Activated CD4-positive, alpha-beta T cell treated with anti-CD3 and anti-CD28 coated beads, Interleukin-2, Interleukin-6, amounts not matched to agents 100 ng/mL and 50 ng/mL, durations not matched to agents 16 hours and 8 hours (primary cell): ENCODE measurements around the gene RPL22.

Source experiments
- DNase-seq: peaks from one replicate; pipeline ENCODE4 v3.0.0-alpha.2; 2020

The RPL22 gene

GRCh38 chr1:6199298-6200187 is at the start of gene RPL22:
TSS of gene RPL22 (minus strand) at chr1:6199595. CDS start at chr1:6199573, 22 bp downstream.
- DNase-seq: peak; percentile 99

GRCh38 chr1:6248161-6248776 is 48.9 kb upstream of the RPL22 start:
- DNase-seq: no peak

DNA sequence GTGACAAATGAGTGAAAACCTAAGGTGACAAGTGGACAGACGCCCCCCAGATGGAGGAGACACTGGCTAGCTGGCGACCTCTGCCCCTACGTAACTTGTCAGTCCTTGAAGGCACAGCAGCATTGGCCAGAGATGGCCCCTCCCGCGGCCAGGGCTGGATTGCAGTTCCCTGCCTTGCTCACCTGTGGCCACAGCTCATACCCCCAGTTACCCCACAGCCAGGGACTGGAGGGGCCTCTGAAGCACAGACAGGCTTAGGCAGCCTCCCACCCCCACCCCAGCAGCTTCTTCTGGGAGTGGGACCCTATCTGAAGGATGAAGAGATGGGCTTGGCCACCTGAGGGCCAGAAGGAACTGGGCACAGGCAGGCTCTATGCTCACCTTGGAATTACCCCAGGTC is 48.3 kb upstream of the RPL22 start:
- DNase-seq: no peak

DNA sequence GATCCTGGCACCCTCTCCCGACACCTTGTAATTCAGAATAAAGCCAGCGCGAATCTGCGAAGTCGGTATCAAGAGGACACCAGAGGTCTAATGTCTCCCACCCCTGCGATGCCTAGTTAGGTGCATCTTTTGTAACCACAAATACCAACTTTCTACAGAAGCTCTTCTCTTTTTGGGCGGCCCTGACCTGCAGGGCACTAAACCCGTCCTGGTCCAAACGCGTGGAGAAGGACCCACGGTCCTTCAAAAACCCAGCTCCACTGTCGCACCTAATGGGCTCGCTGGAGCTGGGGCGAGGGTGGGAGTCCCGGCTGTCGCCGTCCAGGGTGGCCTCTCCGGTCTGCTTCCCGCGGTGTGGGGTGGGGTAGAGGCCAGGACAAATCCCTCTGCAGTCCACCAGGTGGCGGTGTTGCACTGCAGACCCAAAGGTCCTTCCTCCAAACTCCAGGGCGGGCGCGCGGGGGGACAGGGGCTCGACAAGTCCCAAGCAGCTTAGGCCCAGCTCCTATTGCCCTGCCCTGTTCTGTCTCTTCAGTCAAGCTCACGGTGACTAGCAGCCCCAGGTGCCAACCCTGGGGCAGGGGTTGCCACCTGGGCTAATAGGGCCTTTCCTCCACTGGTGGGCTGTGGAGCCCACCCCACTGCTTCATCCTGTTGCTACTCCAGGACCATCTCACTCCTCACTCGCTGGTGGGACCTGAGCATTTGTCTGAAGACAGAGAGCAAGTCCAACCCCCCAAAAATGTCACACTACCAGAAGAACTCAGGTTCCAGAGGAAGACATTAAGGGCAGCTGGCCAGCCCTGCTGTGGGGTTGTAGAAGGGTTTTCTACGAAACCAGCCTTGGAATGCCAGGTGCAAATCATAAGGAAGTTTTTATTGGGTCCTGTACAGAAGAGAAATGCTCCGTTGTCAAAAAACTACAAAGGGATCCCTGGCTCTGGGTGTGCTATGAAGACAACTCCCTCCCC is 47.4 kb upstream of the RPL22 start:
- DNase-seq: peak; percentile 86

DNA sequence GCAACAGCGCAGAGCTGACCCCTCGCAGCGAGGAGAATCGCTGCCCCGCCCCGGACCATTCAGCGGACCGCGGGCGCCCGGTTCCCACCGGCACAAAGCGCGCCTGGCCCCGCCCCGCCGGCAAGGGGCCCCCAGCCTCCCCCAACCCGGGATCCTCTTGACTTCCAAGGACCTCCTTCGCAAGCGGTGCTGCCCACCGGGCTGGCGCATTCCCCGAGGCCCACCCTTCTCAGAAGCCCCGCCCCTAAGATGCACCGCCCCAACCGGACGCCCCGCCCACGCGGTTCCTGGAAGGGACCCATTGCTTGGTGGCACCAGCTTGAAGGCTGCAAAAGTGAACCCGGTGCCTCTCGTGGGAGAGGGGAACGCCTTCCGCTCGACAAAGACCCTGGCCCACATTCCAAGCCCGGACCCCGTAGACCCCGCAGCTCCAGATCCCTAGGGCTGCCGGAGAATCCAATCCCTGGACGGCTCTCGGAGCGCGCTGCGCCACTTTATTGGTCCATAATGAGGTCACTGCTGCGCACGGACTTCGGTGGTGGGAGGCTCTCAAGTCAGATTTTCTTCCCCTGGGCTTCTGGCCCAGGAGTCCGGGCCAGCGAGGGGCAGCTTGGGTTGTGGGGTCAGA is 46.6 kb upstream of the RPL22 start:
- peak; percentile 77 for DNase-seq

DNA sequence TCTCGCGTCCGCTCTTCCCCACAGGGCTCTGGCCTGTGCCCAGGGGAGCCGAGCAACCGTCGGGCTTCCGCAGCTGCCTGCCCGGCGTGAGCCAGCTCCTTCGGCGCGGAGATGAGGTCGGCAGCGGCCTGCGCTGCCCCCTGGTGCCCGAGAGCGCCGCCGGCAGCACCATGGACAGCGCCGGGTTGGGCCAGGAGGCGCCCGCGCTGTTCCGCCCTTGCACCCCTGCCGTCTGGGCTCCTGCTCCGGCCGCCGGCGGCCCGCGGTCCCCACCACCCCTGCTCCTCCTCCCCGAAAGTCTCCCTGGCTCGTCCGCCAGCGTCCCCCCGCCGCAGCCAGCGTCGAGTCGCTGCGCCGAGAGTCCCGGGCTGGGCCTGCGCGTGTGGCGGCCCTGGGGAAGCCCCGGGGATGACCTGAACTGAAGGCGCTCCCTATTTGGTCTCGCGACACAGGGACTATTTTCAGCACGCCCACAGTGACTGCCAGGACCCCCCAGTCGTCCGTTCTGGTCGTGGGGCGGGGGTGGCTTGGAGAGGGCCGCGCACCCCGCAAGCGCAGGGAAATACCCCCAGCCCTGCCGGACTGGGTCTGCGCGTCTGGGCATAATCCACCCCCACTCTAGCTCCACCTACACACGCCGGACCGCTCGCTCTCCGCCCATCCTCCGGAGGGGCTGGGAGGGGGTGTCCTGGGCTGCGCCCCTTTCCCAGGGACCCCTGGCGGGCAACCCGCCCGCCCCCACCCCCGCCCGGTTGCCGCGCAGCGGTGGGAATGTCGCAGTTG is 45.9 kb upstream of the RPL22 start:
- peak; percentile 86 for DNase-seq

DNA sequence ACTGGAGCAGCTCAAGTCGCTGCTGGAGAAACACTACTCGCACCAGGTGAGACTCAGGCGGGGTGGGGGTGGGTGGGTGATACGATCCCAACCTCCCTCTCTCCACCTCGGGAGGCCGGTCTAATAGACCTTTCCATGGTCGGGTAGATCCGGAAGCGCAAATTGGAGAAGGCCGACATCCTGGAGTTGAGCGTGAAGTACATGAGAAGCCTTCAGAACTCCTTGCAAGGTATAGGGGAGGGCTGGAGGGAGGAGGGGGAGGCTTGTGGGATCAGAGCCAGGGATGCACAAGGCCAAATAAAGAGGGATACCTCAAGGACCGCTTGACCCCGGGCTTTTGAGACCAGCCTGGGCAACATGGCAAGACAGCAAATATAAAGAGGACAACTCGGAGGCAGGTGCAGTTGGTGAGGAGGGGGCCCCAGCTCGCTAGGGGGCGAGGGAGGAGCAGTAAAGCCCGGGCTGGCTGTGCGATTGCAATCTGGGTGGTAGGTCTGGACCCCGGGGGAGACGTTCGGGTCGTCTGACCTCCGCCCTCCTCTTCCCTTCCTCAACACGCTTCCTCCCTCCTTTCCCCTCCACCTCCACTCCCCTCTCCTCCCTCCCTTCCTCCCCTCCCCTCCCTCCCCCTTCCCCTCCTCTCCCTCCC is 45.1 kb upstream of the RPL22 start:
- DNase-seq: no peak

- DNase-seq: no peak
These were observed 44.6 kb upstream of the RPL22 start, which contains the start of gene HES3 for GRCh38 chr1:6243993-6244392. TSS of gene HES3 (plus strand) at chr1:6244179. CDS start at chr1:6244366, 187 bp downstream.

DNA sequence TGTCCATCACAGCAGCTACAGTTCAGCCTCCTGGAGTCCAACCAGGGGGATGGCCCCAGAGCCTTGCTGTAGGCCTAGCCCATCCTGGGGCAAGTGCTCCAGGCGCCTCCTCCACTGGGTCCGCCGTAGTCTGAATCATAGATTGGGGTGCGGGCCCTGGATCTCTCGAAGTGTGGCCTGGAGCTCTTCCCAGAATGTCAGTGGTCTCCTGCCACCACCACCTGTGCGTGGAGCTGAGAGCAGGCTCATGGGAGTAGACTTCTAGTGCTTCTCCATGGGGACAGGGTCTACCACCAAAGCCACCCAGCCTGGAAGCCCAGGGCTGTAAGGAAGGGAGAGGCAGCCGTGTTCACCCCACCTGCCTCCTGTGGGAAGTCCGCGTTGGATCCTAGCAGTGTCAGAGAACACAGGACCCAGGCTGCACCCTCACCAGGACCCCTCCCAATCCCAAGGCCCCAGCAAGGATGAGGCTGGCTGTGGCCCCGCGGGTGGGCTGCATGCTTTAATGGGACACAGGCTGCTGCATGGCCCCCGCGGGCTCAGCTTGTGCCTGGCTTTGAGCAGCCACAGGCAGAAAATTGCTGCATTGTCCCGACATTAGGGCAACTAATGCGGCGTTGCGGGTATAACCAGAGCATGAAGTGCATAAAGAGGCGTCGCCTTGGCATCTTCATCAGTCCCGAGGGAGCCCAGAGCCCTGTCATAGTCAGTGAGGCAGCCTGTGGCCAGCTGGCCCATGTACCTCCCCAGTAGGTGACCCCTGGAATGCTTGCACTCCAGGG is 43.8 kb upstream of the RPL22 start:
- no peak for DNase-seq

DNA sequence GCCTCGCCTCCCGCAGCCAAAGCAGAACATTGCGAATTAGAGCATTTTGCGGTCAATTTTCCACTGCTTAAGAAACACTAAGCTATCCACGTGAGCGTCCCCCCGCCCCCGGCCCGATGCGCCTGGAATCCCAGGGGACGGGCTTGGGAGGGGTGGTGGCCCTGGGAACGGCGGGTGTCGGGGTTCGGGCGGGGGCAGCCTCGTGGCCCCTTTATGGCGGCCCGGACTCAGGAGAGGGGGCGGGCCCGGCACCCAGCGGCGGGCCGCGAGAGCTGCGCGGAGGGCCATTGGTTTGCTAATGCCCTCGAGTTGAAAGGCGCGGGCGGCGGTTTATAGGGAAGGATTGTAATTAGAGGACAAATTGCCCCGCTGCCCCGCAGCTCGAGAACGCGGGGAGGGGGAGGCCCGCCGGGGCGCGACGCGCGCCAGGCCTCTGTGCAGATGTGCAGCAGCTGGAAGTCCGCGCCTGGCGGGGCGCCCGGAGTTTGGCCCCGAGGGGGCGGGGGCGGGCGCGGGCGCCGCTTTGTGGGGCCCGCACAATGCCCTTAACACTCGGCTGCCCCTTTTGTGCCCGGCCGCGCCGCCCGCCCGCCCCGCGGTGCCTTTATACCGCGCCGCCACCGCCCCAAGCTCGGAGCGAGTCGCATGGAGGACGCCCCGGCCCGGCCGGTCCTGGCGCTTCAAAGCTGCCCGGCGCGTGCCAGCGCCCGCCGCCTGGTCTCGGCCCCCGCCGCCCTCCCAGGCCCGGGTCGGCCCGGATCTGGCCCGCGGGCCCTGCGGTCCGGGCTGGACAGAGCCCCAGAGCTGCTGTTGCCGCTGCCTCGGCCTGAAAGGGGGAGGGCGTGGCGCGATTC is 42.7 kb upstream of the RPL22 start:
- DNase-seq: no peak

- no peak for DNase-seq
These were observed 41.9 kb upstream of the RPL22 start for GRCh38 chr1:6241107-6241886.

- no peak for DNase-seq
These were observed 40.8 kb upstream of the RPL22 start for GRCh38 chr1:6239950-6240768.

DNA sequence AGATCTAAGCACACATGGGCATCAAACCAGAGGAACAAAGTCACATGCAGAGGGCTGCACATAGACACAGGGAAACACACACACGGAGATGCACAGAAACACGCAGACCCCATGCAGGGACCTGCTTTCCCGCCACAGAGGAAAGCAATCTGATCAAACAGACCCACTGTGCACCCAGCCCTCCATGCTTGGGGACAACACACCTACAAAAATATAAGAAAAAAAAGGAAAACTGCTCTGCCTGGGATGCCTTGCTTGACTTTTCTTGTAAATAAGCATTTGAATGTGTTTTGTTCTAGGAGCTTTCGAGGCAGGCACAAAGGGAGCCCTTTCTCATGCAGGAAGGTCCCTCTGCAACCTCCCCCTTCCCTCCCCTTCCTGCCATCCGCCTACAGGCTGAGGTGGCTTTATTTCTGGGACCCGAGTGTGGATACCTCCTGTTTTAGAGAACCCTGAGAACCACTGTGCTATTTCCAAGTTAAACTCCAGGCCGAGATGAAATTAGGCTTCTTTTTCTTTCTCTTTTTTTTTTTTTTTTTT is 39.9 kb upstream of the RPL22 start:
- no peak for DNase-seq

- DNase-seq: no peak
These were observed 37.7 kb upstream of the RPL22 start for GRCh38 chr1:6237093-6237492.

DNA sequence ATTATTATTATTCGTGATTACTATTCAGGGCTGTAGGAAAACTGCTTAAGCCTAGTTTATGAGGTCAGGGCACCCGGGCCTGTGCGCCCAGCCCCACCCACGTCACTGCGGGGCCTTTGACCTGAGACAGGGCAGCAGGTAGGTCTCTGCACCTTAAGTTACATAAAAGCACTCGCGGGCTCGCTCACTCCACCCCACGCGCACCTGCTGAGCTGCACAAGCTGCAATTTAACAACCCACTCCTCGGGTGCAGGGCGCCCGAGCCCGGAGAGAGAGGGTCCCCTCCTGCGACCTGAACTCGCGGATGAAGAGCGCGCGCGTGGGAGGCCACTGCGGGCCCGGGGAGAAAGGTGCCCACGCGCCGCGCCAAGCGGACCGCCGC is 35.9 kb upstream of the RPL22 start:
- peak; percentile 35 for DNase-seq

DNA sequence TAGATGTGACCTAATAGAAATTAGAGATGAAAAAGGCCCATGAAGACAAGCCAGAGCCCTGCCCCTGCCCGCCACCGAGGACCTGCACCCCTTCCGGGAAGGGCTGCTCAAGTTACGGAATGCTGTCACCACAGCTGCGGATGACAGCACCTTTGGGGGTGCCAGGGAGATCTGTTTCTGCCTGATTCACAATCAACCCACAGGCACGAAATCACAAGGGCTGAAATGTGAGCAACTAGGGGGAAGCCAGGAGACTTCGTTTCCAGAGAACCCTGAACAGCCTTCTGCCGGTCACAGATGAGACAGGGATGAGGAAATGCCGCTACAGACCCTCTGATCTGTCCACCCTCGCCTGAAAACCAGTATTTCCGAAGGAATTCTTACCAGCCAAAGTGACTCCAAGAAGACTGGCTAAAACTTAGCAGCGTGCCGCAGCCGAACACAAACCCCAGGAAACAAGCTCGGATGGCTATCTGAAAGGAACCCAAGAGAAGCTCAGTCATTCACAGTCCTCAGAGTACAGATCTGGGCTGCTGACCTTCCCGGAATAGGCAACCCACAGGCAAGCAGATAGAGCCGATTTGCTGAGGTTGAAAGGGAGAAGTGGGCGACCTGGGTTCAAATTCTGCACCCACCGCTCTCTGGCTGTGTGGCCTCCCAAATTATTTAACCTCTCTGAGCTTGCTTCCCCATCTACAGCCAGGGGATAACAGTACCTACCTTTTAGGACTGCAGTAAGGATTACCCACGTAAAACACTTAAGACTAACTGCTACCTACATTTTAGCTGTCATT is 35.3 kb upstream of the RPL22 start:
- no peak for DNase-seq

- DNase-seq: no peak
These were observed 34.0 kb upstream of the RPL22 start for GRCh38 chr1:6233376-6233775.
